DLD1 (cell line): ENCODE results near the gene SCG2.
"Not testable (repeated sequence)": the region's sequence is repeated elsewhere in the genome, so short reads cannot be mapped to it uniquely, and the experiment has no call there.

ENCODE experiments used
- in situ Hi-C: cut with HindIII; loops from 2 replicates; pipeline ENCODE4 v1.10.0; 2017; ENCODE audit warnings: low sequenced_read_pairs

The SCG2 gene

GRCh38 chr2:223613017-223613950 is 11.1 kb upstream of the SCG2 start:
- in situ Hi-C loops, result no loop called here

GRCh38 chr2:223612501-223612900 is 10.3 kb upstream of the SCG2 start:
- in situ Hi-C loops, result no loop called here

GRCh38 chr2:223611061-223611460 is 8.9 kb upstream of the SCG2 start:
- in situ Hi-C loops, result no loop called here

- in situ Hi-C loops, result no loop called here
Measured at GRCh38 chr2:223607476-223607875, 5.3 kb upstream of the SCG2 start.

- in situ Hi-C loops, result no loop called here
Measured at GRCh38 chr2:223606946-223607345, 4.8 kb upstream of the SCG2 start.

- in situ Hi-C loops, result no loop called here
Measured at GRCh38 chr2:223604231-223604630, 2.1 kb upstream of the SCG2 start.

- in situ Hi-C loops, result no loop called here
Measured at GRCh38 chr2:223602972-223603371, 811 bp upstream of the SCG2 start.

GRCh38 chr2:223601018-223601417 is 1.1 kb downstream of the SCG2 start:
- in situ Hi-C loops, result no loop called here

GRCh38 chr2:223599640-223600380 is 2.4 kb downstream of the SCG2 start:
- in situ Hi-C loops, result no loop called here

GRCh38 chr2:223598994-223599639 is 3.0 kb downstream of the SCG2 start:
- in situ Hi-C loops, result no loop called here

- in situ Hi-C loops, result no loop called here
Measured at GRCh38 chr2:223597076-223597475, 5.1 kb downstream of the SCG2 start.

GRCh38 chr2:223596208-223596607 is 6.0 kb downstream of the SCG2 start:
- in situ Hi-C loops, result no loop called here

GRCh38 chr2:223594831-223595230 is 7.3 kb downstream of the SCG2 start:
- in situ Hi-C loops, result no loop called here

GRCh38 chr2:223594259-223594658 is 7.9 kb downstream of the SCG2 start:
- in situ Hi-C loops, result no loop called here

GRCh38 chr2:223592689-223593088 is 9.5 kb downstream of the SCG2 start:
- in situ Hi-C loops, result not testable (repeated sequence)

- in situ Hi-C loops, result no loop called here
Measured at GRCh38 chr2:223591596-223591995, 10.6 kb downstream of the SCG2 start.

- in situ Hi-C loops, result no loop called here
Measured at GRCh38 chr2:223590964-223591363, 11.2 kb downstream of the SCG2 start.

- in situ Hi-C loops, result no loop called here
Measured at GRCh38 chr2:223589901-223590300, 12.3 kb downstream of the SCG2 start.

GRCh38 chr2:223588251-223588650 is 13.9 kb downstream of the SCG2 start:
- in situ Hi-C loops, result no loop called here

- in situ Hi-C loops, result no loop called here
Measured at GRCh38 chr2:223587301-223587700, 14.9 kb downstream of the SCG2 start.

- in situ Hi-C loops, result no loop called here
Measured at GRCh38 chr2:223586261-223586660, 15.9 kb downstream of the SCG2 start.
